ENCODE results near the gene APRT. TPM values are rescaled to one million over a fixed set of nuclear protein-coding genes. Genes with fewer than 3 reads are reported as not detected.

The APRT gene
- polyA plus RNA-seq, 3 donors from 2014 or later: 432 to 476 (median 450) TPM

GRCh38 chr16:88812513-88813268 lies 963 bp upstream of the APRT start:
- peak overlapping the region; percentile 76 to 87 (median 80) for H3K4me3 Mint-ChIP-seq
- peak overlapping the region in 3 of 6 donors; percentile 30 to 87 (median 45) for H3K27ac Mint-ChIP-seq
- no peaks in the 10 kb centered on the region for H3K9me3 Mint-ChIP-seq
- peaks cover 0 to 6% (median 2%) of the 10 kb centered on the region in 3 donors for H3K27me3 Mint-ChIP-seq (ENCODE audit: low read depth in 3 of 3)
- H3K36me3 Mint-ChIP-seq: no peaks in the 10 kb centered on the region
- no peak for DNase-seq
- peaks cover 0 to 20% of the 10 kb centered on the region in 2 donors for H3K4me1 Mint-ChIP-seq

- H3K27ac Mint-ChIP-seq: peak overlapping the region; percentile 60 to 92 (median 87)
- H3K27me3 Mint-ChIP-seq (ENCODE audit: low read depth in 3 of 3): peaks cover 0 to 6% (median 2%) of the 10 kb centered on the region in 3 donors
- H3K4me3 Mint-ChIP-seq: peak overlapping the region; percentile 86 to 95 (median 87)
- H3K4me1 Mint-ChIP-seq: peaks cover 0 to 20% of the 10 kb centered on the region in 2 donors
- no peaks in the 10 kb centered on the region for H3K36me3 Mint-ChIP-seq
- H3K9me3 Mint-ChIP-seq: no peaks in the 10 kb centered on the region
- peak; percentile 70 to 78 (median 74) for DNase-seq
These were observed 588 bp downstream of the APRT start for GRCh38 chr16:88810912-88811768.

- Mint-ChIP-seq H3K36me3 (no peaks in the 10 kb centered on the region), H3K9me3 (no peaks in the 10 kb centered on the region), H3K4me3 (peak overlapping the region; percentile 86 to 95 (median 87)), H3K27me3 (ENCODE audit: low read depth in 3 of 3) (peaks cover 0 to 6% (median 2%) of the 10 kb centered on the region in 3 donors), H3K4me1 (peaks cover 0 to 20% of the 10 kb centered on the region in 2 donors), H3K27ac (peak overlapping the region in 2 of 6 donors; percentile 60 to 71)
- no peak for DNase-seq
These were observed 1.4 kb downstream of the APRT start for GRCh38 chr16:88810166-88810911.

- Mint-ChIP-seq H3K4me3 (peak overlapping the region in 1 of 5 donors; percentile 27), H3K27me3 (ENCODE audit: low read depth in 3 of 3) (peaks cover 0 to 4% (median 2%) of the 10 kb centered on the region in 3 donors), H3K9me3 (no peaks in the 10 kb centered on the region), H3K4me1 (peaks cover 0 to 20% of the 10 kb centered on the region in 2 donors), H3K36me3 (no peaks in the 10 kb centered on the region), H3K27ac (no peak overlapping the region)
- DNase-seq: no peak
These were observed 2.0 kb downstream of the APRT start for GRCh38 chr16:88809676-88810165.

GRCh38 chr16:88809068-88809675 lies 2.6 kb downstream of the APRT start:
- no peak for DNase-seq
- H3K4me3 Mint-ChIP-seq: peak overlapping the region in 2 of 5 donors; percentile 25 to 27
- no peak overlapping the region for H3K27ac Mint-ChIP-seq
- H3K27me3 Mint-ChIP-seq (ENCODE audit: low read depth in 3 of 3): peaks cover 0 to 6% (median 2%) of the 10 kb centered on the region in 3 donors
- H3K36me3 Mint-ChIP-seq: no peaks in the 10 kb centered on the region
- peaks cover 0 to 22% of the 10 kb centered on the region in 2 donors for H3K4me1 Mint-ChIP-seq
- H3K9me3 Mint-ChIP-seq: no peaks in the 10 kb centered on the region

GRCh38 chr16:88807626-88808453 lies 3.9 kb downstream of the APRT start:
- Mint-ChIP-seq H3K27me3 (ENCODE audit: low read depth in 3 of 3) (peaks cover 4 to 13% (median 5%) of the 10 kb centered on the region in 3 donors), H3K36me3 (no peaks in the 10 kb centered on the region), H3K4me3 (no peak overlapping the region), H3K27ac (peak overlapping the region in 1 of 6 donors; percentile 23), H3K4me1 (peaks cover 0 to 24% of the 10 kb centered on the region in 2 donors), H3K9me3 (no peaks in the 10 kb centered on the region)
- no peak for DNase-seq

- H3K36me3 Mint-ChIP-seq: no peaks in the 10 kb centered on the region
- H3K27ac Mint-ChIP-seq: peak overlapping the region in 1 of 6 donors; percentile 23
- peaks cover 5 to 18% (median 8%) of the 10 kb centered on the region in 3 donors for H3K27me3 Mint-ChIP-seq (ENCODE audit: low read depth in 3 of 3)
- H3K4me3 Mint-ChIP-seq: no peak overlapping the region
- no peaks in the 10 kb centered on the region for H3K9me3 Mint-ChIP-seq
- no peak for DNase-seq
- H3K4me1 Mint-ChIP-seq: peaks cover 0 to 24% of the 10 kb centered on the region in 2 donors
These were observed 4.5 kb downstream of the APRT start for GRCh38 chr16:88807142-88807625.

GRCh38 chr16:88806491-88807111 lies 5.1 kb downstream of the APRT start:
- Mint-ChIP-seq H3K27ac (no peak overlapping the region), H3K27me3 (ENCODE audit: low read depth in 3 of 3) (peaks cover 5 to 16% (median 7%) of the 10 kb centered on the region in 3 donors), H3K4me3 (no peak overlapping the region), H3K4me1 (peaks cover 0 to 26% of the 10 kb centered on the region in 2 donors), H3K9me3 (no peaks in the 10 kb centered on the region), H3K36me3 (no peaks in the 10 kb centered on the region)
- DNase-seq: no peak

- DNase-seq: no peak
- peaks cover 7 to 14% (median 7%) of the 10 kb centered on the region in 3 donors for H3K27me3 Mint-ChIP-seq (ENCODE audit: low read depth in 3 of 3)
These were observed 5.8 kb downstream of the APRT start for GRCh38 chr16:88805887-88806393.

GRCh38 chr16:88805340-88805715 lies 6.4 kb downstream of the APRT start:
- Mint-ChIP-seq H3K4me3 (peak overlapping the region in 1 of 5 donors; percentile 49), H3K4me1 (peaks cover 0 to 18% of the 10 kb centered on the region in 2 donors), H3K9me3 (no peaks in the 10 kb centered on the region), H3K36me3 (no peaks in the 10 kb centered on the region), H3K27ac (no peak overlapping the region), H3K27me3 (ENCODE audit: low read depth in 3 of 3) (peaks cover 7 to 14% (median 9%) of the 10 kb centered on the region in 3 donors)
- DNase-seq: no peak

More at GRCh38 chr16:88805887-88806393, 5.8 kb downstream of the APRT start:
- H3K36me3 Mint-ChIP-seq: no peaks in the 10 kb centered on the region
- no peak overlapping the region for H3K4me3 Mint-ChIP-seq
- H3K27ac Mint-ChIP-seq: no peak overlapping the region
- H3K9me3 Mint-ChIP-seq: no peaks in the 10 kb centered on the region
- H3K4me1 Mint-ChIP-seq: peaks cover 0 to 24% of the 10 kb centered on the region in 2 donors

- H3K4me3 Mint-ChIP-seq: peak overlapping the region in 3 of 5 donors; percentile 33 to 70 (median 54)
- H3K36me3 Mint-ChIP-seq: no peaks in the 10 kb centered on the region
- H3K27ac Mint-ChIP-seq: no peak overlapping the region
- H3K9me3 Mint-ChIP-seq: no peaks in the 10 kb centered on the region
- H3K4me1 Mint-ChIP-seq: peaks cover 0 to 16% of the 10 kb centered on the region in 2 donors
- DNase-seq: no peak
- peaks cover 7 to 14% (median 9%) of the 10 kb centered on the region in 3 donors for H3K27me3 Mint-ChIP-seq (ENCODE audit: low read depth in 3 of 3)
These were observed 7.0 kb downstream of the APRT start for GRCh38 chr16:88804552-88805339.

Measured in immature natural killer cell (primary cell).